Measurements from ENCODE around the gene SLC22A4. TPM values are rescaled to one million over a fixed set of nuclear protein-coding genes. Genes with fewer than 3 reads are reported as not detected.

Gene SLC22A4
- total and polyA plus RNA-seq, 4 donors: 0.25 to 42.2 (median 0.47) TPM

DNA sequence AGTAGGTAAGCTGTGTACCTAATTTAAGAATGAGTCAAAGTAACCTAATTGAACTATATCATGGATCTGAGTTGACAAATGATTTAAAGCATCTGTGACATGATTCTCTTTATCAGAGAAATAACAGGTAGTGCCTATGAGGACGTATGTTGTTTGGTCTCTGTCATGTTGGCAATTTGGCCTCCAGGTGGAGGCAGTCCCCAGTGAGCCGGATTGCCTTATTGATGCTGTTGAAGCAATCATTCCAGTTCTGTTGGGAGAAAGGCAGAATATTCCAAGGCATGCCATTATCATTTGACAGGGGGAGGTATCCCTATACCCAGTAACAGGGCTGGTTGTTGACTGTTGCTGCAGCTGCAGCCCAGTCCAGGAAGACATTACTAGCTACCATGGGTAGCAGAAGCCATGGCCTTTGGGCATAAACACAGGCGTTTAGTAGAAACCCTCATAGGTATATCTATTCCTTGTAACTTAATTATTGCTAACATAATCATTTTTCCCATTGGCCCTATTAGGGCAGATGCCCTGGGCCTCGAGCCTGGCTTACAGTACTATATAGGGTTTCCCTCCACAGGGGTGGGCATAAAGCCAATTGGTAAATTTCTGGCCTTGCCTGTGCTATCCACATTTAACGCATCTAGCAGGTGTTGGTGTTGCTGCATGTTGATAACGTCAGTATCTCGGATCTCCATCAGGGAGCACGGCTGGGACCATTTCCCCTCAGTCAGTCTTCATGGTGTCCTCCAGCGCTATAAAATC lies 12.2 kb upstream of the SLC22A4 start:
- Histone ChIP-seq H3K27me3 (ENCODE audit: control insufficient read depth in 4 of 4, insufficient read depth in 4 of 4, low read length in 3 of 4) (no peaks in the 10 kb centered on the region), H3K4me3 (ENCODE audit: low read depth in 1 of 3, low read length in 3 of 3) (no peak overlapping the region), H3K4me1 (ENCODE audit: control insufficient read depth in 4 of 4, insufficient read depth in 4 of 4, low read length in 3 of 4) (peaks cover 0 to 5% (median 0%) of the 10 kb centered on the region in 4 donors), H3K27ac (ENCODE audit: low read depth in 1 of 2, low read length in 2 of 2) (no peak overlapping the region), H3K36me3 (ENCODE audit: control insufficient read depth in 4 of 4, insufficient read depth in 3 of 4, low read depth in 1 of 4, low read length in 3 of 4) (no peaks in the 10 kb centered on the region), H3K9ac (ENCODE audit: low read depth in 1 of 2, low read length in 2 of 2) (no peak overlapping the region), H3K9me3 (ENCODE audit: control insufficient read depth in 4 of 4, low read length in 3 of 4) (no peaks in the 10 kb centered on the region)
- TF ChIP-seq HNF4A (conservative IDR thresholded peaks at IDR 0.05): no peak
- TF ChIP-seq JUND (IDR thresholded peaks at IDR 0.05): no peak
- TF ChIP-seq, protein P1, sequence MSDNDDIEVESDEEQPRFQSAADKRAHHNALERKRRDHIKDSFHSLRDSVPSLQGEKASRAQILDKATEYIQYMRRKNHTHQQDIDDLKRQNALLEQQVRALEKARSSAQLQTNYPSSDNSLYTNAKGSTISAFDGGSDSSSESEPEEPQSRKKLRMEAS (IDR thresholded peaks at IDR 0.05): no peak
- TF ChIP-seq, protein P2, sequence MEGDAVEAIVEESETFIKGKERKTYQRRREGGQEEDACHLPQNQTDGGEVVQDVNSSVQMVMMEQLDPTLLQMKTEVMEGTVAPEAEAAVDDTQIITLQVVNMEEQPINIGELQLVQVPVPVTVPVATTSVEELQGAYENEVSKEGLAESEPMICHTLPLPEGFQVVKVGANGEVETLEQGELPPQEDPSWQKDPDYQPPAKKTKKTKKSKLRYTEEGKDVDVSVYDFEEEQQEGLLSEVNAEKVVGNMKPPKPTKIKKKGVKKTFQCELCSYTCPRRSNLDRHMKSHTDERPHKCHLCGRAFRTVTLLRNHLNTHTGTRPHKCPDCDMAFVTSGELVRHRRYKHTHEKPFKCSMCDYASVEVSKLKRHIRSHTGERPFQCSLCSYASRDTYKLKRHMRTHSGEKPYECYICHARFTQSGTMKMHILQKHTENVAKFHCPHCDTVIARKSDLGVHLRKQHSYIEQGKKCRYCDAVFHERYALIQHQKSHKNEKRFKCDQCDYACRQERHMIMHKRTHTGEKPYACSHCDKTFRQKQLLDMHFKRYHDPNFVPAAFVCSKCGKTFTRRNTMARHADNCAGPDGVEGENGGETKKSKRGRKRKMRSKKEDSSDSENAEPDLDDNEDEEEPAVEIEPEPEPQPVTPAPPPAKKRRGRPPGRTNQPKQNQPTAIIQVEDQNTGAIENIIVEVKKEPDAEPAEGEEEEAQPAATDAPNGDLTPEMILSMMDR (IDR thresholded peaks at IDR 0.05; ENCODE audit: low read depth, low read length, missing input control): no peak
- TF ChIP-seq RXRA (IDR thresholded peaks at IDR 0.05): no peak
- TF ChIP-seq, protein P3, sequence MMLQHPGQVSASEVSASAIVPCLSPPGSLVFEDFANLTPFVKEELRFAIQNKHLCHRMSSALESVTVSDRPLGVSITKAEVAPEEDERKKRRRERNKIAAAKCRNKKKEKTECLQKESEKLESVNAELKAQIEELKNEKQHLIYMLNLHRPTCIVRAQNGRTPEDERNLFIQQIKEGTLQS (IDR thresholded peaks at IDR 0.05): no peak
- TF ChIP-seq, protein P4, sequence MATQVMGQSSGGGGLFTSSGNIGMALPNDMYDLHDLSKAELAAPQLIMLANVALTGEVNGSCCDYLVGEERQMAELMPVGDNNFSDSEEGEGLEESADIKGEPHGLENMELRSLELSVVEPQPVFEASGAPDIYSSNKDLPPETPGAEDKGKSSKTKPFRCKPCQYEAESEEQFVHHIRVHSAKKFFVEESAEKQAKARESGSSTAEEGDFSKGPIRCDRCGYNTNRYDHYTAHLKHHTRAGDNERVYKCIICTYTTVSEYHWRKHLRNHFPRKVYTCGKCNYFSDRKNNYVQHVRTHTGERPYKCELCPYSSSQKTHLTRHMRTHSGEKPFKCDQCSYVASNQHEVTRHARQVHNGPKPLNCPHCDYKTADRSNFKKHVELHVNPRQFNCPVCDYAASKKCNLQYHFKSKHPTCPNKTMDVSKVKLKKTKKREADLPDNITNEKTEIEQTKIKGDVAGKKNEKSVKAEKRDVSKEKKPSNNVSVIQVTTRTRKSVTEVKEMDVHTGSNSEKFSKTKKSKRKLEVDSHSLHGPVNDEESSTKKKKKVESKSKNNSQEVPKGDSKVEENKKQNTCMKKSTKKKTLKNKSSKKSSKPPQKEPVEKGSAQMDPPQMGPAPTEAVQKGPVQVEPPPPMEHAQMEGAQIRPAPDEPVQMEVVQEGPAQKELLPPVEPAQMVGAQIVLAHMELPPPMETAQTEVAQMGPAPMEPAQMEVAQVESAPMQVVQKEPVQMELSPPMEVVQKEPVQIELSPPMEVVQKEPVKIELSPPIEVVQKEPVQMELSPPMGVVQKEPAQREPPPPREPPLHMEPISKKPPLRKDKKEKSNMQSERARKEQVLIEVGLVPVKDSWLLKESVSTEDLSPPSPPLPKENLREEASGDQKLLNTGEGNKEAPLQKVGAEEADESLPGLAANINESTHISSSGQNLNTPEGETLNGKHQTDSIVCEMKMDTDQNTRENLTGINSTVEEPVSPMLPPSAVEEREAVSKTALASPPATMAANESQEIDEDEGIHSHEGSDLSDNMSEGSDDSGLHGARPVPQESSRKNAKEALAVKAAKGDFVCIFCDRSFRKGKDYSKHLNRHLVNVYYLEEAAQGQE (IDR thresholded peaks at IDR 0.05): no peak
- no peak for TF ChIP-seq FOXA2 (IDR thresholded peaks at IDR 0.05)
- no peak for TF ChIP-seq EGR1 (IDR thresholded peaks at IDR 0.05; ENCODE audit: low read depth in 2 of 2)
- TF ChIP-seq, protein P5, sequence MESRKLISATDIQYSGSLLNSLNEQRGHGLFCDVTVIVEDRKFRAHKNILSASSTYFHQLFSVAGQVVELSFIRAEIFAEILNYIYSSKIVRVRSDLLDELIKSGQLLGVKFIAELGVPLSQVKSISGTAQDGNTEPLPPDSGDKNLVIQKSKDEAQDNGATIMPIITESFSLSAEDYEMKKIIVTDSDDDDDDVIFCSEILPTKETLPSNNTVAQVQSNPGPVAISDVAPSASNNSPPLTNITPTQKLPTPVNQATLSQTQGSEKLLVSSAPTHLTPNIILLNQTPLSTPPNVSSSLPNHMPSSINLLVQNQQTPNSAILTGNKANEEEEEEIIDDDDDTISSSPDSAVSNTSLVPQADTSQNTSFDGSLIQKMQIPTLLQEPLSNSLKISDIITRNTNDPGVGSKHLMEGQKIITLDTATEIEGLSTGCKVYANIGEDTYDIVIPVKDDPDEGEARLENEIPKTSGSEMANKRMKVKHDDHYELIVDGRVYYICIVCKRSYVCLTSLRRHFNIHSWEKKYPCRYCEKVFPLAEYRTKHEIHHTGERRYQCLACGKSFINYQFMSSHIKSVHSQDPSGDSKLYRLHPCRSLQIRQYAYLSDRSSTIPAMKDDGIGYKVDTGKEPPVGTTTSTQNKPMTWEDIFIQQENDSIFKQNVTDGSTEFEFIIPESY (IDR thresholded peaks at IDR 0.05): no peak
- no peak for TF ChIP-seq TAF1 (conservative IDR thresholded peaks at IDR 0.05)
- TF ChIP-seq RAD21 (IDR thresholded peaks at IDR 0.05): no peak
- no peak for TF ChIP-seq GABPA (IDR thresholded peaks at IDR 0.05 in 1 of 2, conservative IDR thresholded peaks at IDR 0.05 in 1 of 2)
- TF ChIP-seq HNF4G (IDR thresholded peaks at IDR 0.05): no peak
- no peak for TF ChIP-seq SP1 (IDR thresholded peaks at IDR 0.05)
- TF ChIP-seq NR2F2 (IDR thresholded peaks at IDR 0.05): no peak
- TF ChIP-seq FOXA1 (IDR thresholded peaks at IDR 0.05): no peak
- no peak for TF ChIP-seq YY1 (IDR thresholded peaks at IDR 0.05)
- WGBS: 91% methylated on average over 9 of the region's 9 CpGs
- no peak for DNase-seq (ENCODE audit: low spot score)
